Astrocyte of the spinal cord (primary cell): ENCODE measurements around the gene CLUH.
"Not testable (repeated sequence)": the region's sequence is repeated elsewhere in the genome, so short reads cannot be mapped to it uniquely, and the experiment has no call there.

ENCODE experiments used
- DNase-seq: peaks from one replicate; pipeline ENCODE4 v3.0.0; 2011; ENCODE audit warnings: low read depth, low spot score
- H3K4me3 ChIP-seq: 2 replicates; pipeline ENCODE4 v1.5.1; 2011; ENCODE audit warnings: low read depth, mild to moderate bottlenecking, low read length, moderate library complexity
- CTCF ChIP-seq: IDR thresholded peaks from 2 replicates; pipeline ENCODE4 v1.5.1; 2012; ENCODE audit warnings: low read depth, mild to moderate bottlenecking, low read length, inconsistent platforms
- in situ Hi-C: cut with HindIII; loops from 2 replicates; pipeline ENCODE4 v1.10.0; 2017; ENCODE audit warnings: low sequenced_read_pairs

The CLUH gene

GRCh38 chr17:2655546-2655945, 56.0 kb downstream of the CLUH start:
- in situ Hi-C loops: no loop called here
- no peak for DNase-seq
- TF ChIP-seq CTCF: no peak
- no peak overlapping the region for H3K4me3 ChIP-seq

GRCh38 chr17:2652911-2653310, 58.7 kb downstream of the CLUH start:
- H3K4me3 ChIP-seq, DNase-seq, in situ Hi-C loops: not testable (repeated sequence)

GRCh38 chr17:2649191-2649590, 62.4 kb downstream of the CLUH start:
- no peak for DNase-seq
- H3K4me3 ChIP-seq: no peak overlapping the region
- in situ Hi-C loops: no loop called here
- TF ChIP-seq CTCF: no peak

GRCh38 chr17:2647957-2648356, 63.6 kb downstream of the CLUH start:
- TF ChIP-seq CTCF: no peak
- no peak overlapping the region for H3K4me3 ChIP-seq
- no peak for DNase-seq
- in situ Hi-C loops: no loop called here

- no peak overlapping the region for H3K4me3 ChIP-seq
- no peak for TF ChIP-seq CTCF
- in situ Hi-C loops: no loop called here
- no peak for DNase-seq
These were observed 66.6 kb downstream of the CLUH start for GRCh38 chr17:2644971-2645370.
